Esophagus squamous epithelium (tissue), 4 donors: Measurements from ENCODE around the gene AGBL5.

Experiments used
- POLR2A ChIP-seq, 4 donors: fragments of 450-650 bp; IDR thresholded peaks; one replicate each; pipeline ENCODE4 v1.6.1; 2017; ENCODE audit warnings: antibody characterized with exemption in 4 of 4, mild to moderate bottlenecking in 4 of 4, moderate library complexity in 3 of 4
- TF ChIP-seq, protein P1 (sequence below), 6 experiments: fragments of 450-650 bp in 4 of 6; fragments of 200-600 bp in 2 of 6; sonication (generic) in 2 of 6; IDR thresholded peaks; one replicate each; pipeline ENCODE4 v1.5.1; 2016 to 2019; ENCODE audit warnings: antibody characterized with exemption in 6 of 6, mild to moderate bottlenecking in 4 of 6, moderate library complexity in 4 of 6

DNA sequence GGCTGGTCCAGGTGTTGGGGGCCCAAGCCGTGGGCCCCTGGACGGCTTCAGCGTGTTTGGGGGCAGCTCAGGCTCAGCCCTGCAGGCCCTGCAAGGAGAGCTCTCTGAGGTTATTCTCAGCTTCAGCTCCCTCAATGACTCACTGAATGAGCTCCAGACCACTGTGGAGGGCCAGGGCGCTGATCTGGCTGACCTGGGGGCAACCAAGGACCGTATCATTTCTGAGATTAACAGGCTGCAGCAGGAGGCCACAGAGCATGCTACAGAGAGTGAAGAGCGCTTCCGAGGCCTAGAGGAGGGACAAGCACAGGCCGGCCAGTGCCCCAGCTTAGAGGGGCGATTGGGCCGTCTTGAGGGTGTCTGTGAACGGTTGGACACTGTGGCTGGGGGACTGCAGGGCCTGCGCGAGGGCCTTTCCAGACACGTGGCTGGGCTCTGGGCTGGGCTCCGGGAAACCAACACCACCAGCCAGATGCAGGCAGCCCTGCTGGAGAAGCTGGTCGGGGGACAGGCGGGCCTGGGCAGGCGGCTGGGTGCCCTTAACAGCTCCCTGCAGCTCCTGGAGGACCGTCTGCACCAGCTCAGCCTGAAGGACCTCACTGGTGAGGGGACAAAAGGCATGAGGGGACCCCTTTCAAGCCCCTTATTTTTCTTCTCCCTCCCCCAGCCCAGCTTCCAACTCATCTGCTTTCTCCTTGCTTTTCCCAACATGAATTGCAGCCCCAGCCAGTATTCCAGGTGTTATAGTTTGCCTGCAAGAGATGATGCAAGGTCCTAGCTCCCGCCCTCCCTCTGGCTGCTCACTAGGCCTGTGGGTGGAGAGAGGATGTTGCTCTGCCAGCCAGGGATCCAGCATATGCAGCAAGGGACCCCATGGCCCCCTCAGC lies 32.2 kb downstream of the AGBL5 start:
- TF ChIP-seq, protein P1, sequence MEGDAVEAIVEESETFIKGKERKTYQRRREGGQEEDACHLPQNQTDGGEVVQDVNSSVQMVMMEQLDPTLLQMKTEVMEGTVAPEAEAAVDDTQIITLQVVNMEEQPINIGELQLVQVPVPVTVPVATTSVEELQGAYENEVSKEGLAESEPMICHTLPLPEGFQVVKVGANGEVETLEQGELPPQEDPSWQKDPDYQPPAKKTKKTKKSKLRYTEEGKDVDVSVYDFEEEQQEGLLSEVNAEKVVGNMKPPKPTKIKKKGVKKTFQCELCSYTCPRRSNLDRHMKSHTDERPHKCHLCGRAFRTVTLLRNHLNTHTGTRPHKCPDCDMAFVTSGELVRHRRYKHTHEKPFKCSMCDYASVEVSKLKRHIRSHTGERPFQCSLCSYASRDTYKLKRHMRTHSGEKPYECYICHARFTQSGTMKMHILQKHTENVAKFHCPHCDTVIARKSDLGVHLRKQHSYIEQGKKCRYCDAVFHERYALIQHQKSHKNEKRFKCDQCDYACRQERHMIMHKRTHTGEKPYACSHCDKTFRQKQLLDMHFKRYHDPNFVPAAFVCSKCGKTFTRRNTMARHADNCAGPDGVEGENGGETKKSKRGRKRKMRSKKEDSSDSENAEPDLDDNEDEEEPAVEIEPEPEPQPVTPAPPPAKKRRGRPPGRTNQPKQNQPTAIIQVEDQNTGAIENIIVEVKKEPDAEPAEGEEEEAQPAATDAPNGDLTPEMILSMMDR (IDR thresholded peaks at IDR 0.05) = no peak
- TF ChIP-seq POLR2A (IDR thresholded peaks at IDR 0.05) = no peak
